ENCODE results near the gene TMEM242.

TMEM242 gene

GRCh38 chr6:157265635-157266034 lies 57.7 kb downstream of the TMEM242 start:
- Histone ChIP-seq H3K9me3 (ENCODE audit: control insufficient read depth, low read length) (no peaks in the 10 kb centered on the region), H3K27ac (ENCODE audit: low read length, poor library complexity, severe bottlenecking) (no peak overlapping the region), H3K4me1 (ENCODE audit: control insufficient read depth, insufficient read depth, low read depth, low read length) (no peaks in the 10 kb centered on the region), H2BK12ac (ENCODE audit: low read length in 2 of 2) (no peak overlapping the region), H4K8ac (ENCODE audit: low read length) (no peak overlapping the region), H3K9ac (ENCODE audit: low read length) (no peak overlapping the region), H3K23ac (ENCODE audit: low read length in 2 of 2) (no peak overlapping the region), H2AK5ac (ENCODE audit: low read length, severe bottlenecking) (no peak overlapping the region), H3K4ac (ENCODE audit: low read depth in 1 of 2, low read length in 2 of 2) (no peak overlapping the region), H3K36me3 (ENCODE audit: control insufficient read depth in 1 of 2, insufficient read depth in 2 of 2, low read depth in 1 of 2, low read length in 2 of 2) (no peaks in the 10 kb centered on the region), H3K4me2 (ENCODE audit: low read length, poor library complexity, severe bottlenecking) (no peak overlapping the region), H2BK5ac (ENCODE audit: low read depth, low read length, poor library complexity, severe bottlenecking) (no peak overlapping the region), H3K4me3 (ENCODE audit: insufficient read depth in 1 of 2, low read depth in 1 of 2, low read length in 2 of 2) (no peak overlapping the region), H3K18ac (ENCODE audit: low read depth in 1 of 2, low read length in 2 of 2) (no peak overlapping the region), H3K27me3 (ENCODE audit: control insufficient read depth in 1 of 2, insufficient read depth in 1 of 2, low read length in 2 of 2) (peaks cover 7 to 10% of the 10 kb centered on the region in 2 experiments), H2BK15ac (ENCODE audit: low read depth, poor library complexity, severe bottlenecking) (no peak overlapping the region), H3K14ac (ENCODE audit: low read length in 2 of 2) (peak overlapping the region in 1 of 2 experiments; percentile 12), H2AFZ (ENCODE audit: low read depth, low read length) (no peak overlapping the region), H3K79me1 (replicated peaks; ENCODE audit: low read length, poor library complexity, severe bottlenecking) (no peaks in the 10 kb centered on the region), H2BK120ac (ENCODE audit: low read depth, low read length) (no peak overlapping the region), H4K91ac (ENCODE audit: low read length) (no peak overlapping the region)
- WGBS: 87% methylated on average over 5 of the region's 6 CpGs
- DNase-seq: no peak

GRCh38 chr6:157265186-157265585 lies 58.1 kb downstream of the TMEM242 start:
- Histone ChIP-seq H3K23ac (ENCODE audit: low read length in 2 of 2) (no peak overlapping the region), H3K27ac (ENCODE audit: low read length, poor library complexity, severe bottlenecking) (no peak overlapping the region), H4K8ac (ENCODE audit: low read length) (no peak overlapping the region), H2AFZ (ENCODE audit: low read depth, low read length) (no peak overlapping the region), H2AK5ac (ENCODE audit: low read length, severe bottlenecking) (no peak overlapping the region), H3K14ac (ENCODE audit: low read length in 2 of 2) (no peak overlapping the region), H3K79me1 (replicated peaks; ENCODE audit: low read length, poor library complexity, severe bottlenecking) (no peaks in the 10 kb centered on the region), H3K9ac (ENCODE audit: low read length) (no peak overlapping the region), H3K27me3 (ENCODE audit: control insufficient read depth in 1 of 2, insufficient read depth in 1 of 2, low read length in 2 of 2) (peaks cover 7 to 10% of the 10 kb centered on the region in 2 experiments), H2BK15ac (ENCODE audit: low read depth, poor library complexity, severe bottlenecking) (no peak overlapping the region), H3K18ac (ENCODE audit: low read depth in 1 of 2, low read length in 2 of 2) (no peak overlapping the region), H3K4me1 (ENCODE audit: control insufficient read depth, insufficient read depth, low read depth, low read length) (no peaks in the 10 kb centered on the region), H2BK5ac (ENCODE audit: low read depth, low read length, poor library complexity, severe bottlenecking) (no peak overlapping the region), H3K36me3 (ENCODE audit: control insufficient read depth in 1 of 2, insufficient read depth in 2 of 2, low read depth in 1 of 2, low read length in 2 of 2) (no peaks in the 10 kb centered on the region), H2BK12ac (ENCODE audit: low read length in 2 of 2) (no peak overlapping the region), H4K91ac (ENCODE audit: low read length) (no peak overlapping the region), H3K9me3 (ENCODE audit: control insufficient read depth, low read length) (no peaks in the 10 kb centered on the region), H3K4me3 (ENCODE audit: insufficient read depth in 1 of 2, low read depth in 1 of 2, low read length in 2 of 2) (no peak overlapping the region), H3K4ac (ENCODE audit: low read depth in 1 of 2, low read length in 2 of 2) (no peak overlapping the region), H3K4me2 (ENCODE audit: low read length, poor library complexity, severe bottlenecking) (no peak overlapping the region), H2BK120ac (ENCODE audit: low read depth, low read length) (no peak overlapping the region)
- 81% methylated on average over 11 of the region's 11 CpGs for WGBS
- no peak for DNase-seq

GRCh38 chr6:157264701-157265100 lies 58.6 kb downstream of the TMEM242 start:
- H2BK12ac ChIP-seq (ENCODE audit: low read length in 2 of 2): no peak overlapping the region
- H3K4me1 ChIP-seq (ENCODE audit: control insufficient read depth, insufficient read depth, low read depth, low read length): no peaks in the 10 kb centered on the region
- no peak overlapping the region for H3K4me3 ChIP-seq (ENCODE audit: insufficient read depth in 1 of 2, low read depth in 1 of 2, low read length in 2 of 2)
- no peak overlapping the region for H3K23ac ChIP-seq (ENCODE audit: low read length in 2 of 2)
- no peak overlapping the region for H4K91ac ChIP-seq (ENCODE audit: low read length)
- H3K14ac ChIP-seq (ENCODE audit: low read length in 2 of 2): no peak overlapping the region
- H3K36me3 ChIP-seq (ENCODE audit: control insufficient read depth in 1 of 2, insufficient read depth in 2 of 2, low read depth in 1 of 2, low read length in 2 of 2): no peaks in the 10 kb centered on the region
- no peak for DNase-seq
- WGBS: 96% methylated on average over 12 of the region's 13 CpGs
- H3K4ac ChIP-seq (ENCODE audit: low read depth in 1 of 2, low read length in 2 of 2): no peak overlapping the region
- H2BK5ac ChIP-seq (ENCODE audit: low read depth, low read length, poor library complexity, severe bottlenecking): no peak overlapping the region
- H2AK5ac ChIP-seq (ENCODE audit: low read length, severe bottlenecking): no peak overlapping the region
- no peak overlapping the region for H3K18ac ChIP-seq (ENCODE audit: low read depth in 1 of 2, low read length in 2 of 2)
- H2AFZ ChIP-seq (ENCODE audit: low read depth, low read length): no peak overlapping the region
- H2BK15ac ChIP-seq (ENCODE audit: low read depth, poor library complexity, severe bottlenecking): no peak overlapping the region
- no peak overlapping the region for H3K4me2 ChIP-seq (ENCODE audit: low read length, poor library complexity, severe bottlenecking)
- H3K9me3 ChIP-seq (ENCODE audit: control insufficient read depth, low read length): no peaks in the 10 kb centered on the region
- no peak overlapping the region for H3K9ac ChIP-seq (ENCODE audit: low read length)
- H3K27me3 ChIP-seq (ENCODE audit: control insufficient read depth in 1 of 2, insufficient read depth in 1 of 2, low read length in 2 of 2): peaks cover 7 to 10% of the 10 kb centered on the region in 2 experiments
- H2BK120ac ChIP-seq (ENCODE audit: low read depth, low read length): no peak overlapping the region
- no peak overlapping the region for H3K27ac ChIP-seq (ENCODE audit: low read length, poor library complexity, severe bottlenecking)
- H4K8ac ChIP-seq (ENCODE audit: low read length): no peak overlapping the region
- no peaks in the 10 kb centered on the region for H3K79me1 ChIP-seq (replicated peaks; ENCODE audit: low read length, poor library complexity, severe bottlenecking)

- WGBS: 57% methylated on average over 3 of the region's 3 CpGs
- no peak overlapping the region for H4K91ac ChIP-seq (ENCODE audit: low read length)
- no peak overlapping the region for H3K18ac ChIP-seq (ENCODE audit: low read depth in 1 of 2, low read length in 2 of 2)
- H4K8ac ChIP-seq (ENCODE audit: low read length): no peak overlapping the region
- H3K27me3 ChIP-seq (ENCODE audit: control insufficient read depth in 1 of 2, insufficient read depth in 1 of 2, low read length in 2 of 2): peaks cover 12 to 14% of the 10 kb centered on the region in 2 experiments
- no peaks in the 10 kb centered on the region for H3K79me1 ChIP-seq (replicated peaks; ENCODE audit: low read length, poor library complexity, severe bottlenecking)
- no peaks in the 10 kb centered on the region for H3K4me1 ChIP-seq (ENCODE audit: control insufficient read depth, insufficient read depth, low read depth, low read length)
- H2AK5ac ChIP-seq (ENCODE audit: low read length, severe bottlenecking): no peak overlapping the region
- H3K4me3 ChIP-seq (ENCODE audit: insufficient read depth in 1 of 2, low read depth in 1 of 2, low read length in 2 of 2): no peak overlapping the region
- H3K4ac ChIP-seq (ENCODE audit: low read depth in 1 of 2, low read length in 2 of 2): no peak overlapping the region
- no peaks in the 10 kb centered on the region for H3K9me3 ChIP-seq (ENCODE audit: control insufficient read depth, low read length)
- H3K27ac ChIP-seq (ENCODE audit: low read length, poor library complexity, severe bottlenecking): no peak overlapping the region
- no peak overlapping the region for H2BK120ac ChIP-seq (ENCODE audit: low read depth, low read length)
- H3K23ac ChIP-seq (ENCODE audit: low read length in 2 of 2): no peak overlapping the region
- H2AFZ ChIP-seq (ENCODE audit: low read depth, low read length): no peak overlapping the region
- H2BK5ac ChIP-seq (ENCODE audit: low read depth, low read length, poor library complexity, severe bottlenecking): no peak overlapping the region
- H3K36me3 ChIP-seq (ENCODE audit: control insufficient read depth in 1 of 2, insufficient read depth in 2 of 2, low read depth in 1 of 2, low read length in 2 of 2): no peaks in the 10 kb centered on the region
- no peak for DNase-seq
- no peak overlapping the region for H2BK15ac ChIP-seq (ENCODE audit: low read depth, poor library complexity, severe bottlenecking)
- no peak overlapping the region for H3K9ac ChIP-seq (ENCODE audit: low read length)
- no peak overlapping the region for H3K4me2 ChIP-seq (ENCODE audit: low read length, poor library complexity, severe bottlenecking)
- no peak overlapping the region for H3K14ac ChIP-seq (ENCODE audit: low read length in 2 of 2)
- no peak overlapping the region for H2BK12ac ChIP-seq (ENCODE audit: low read length in 2 of 2)
These were observed 59.4 kb downstream of the TMEM242 start for GRCh38 chr6:157263881-157264397.
